Sigmoid colon (tissue), 7 donors: Measurements from ENCODE around the gene DNA2. TPM values are rescaled to one million over a fixed set of nuclear protein-coding genes. Genes with fewer than 3 reads are reported as not detected.
A peak's percentile ranks its signal among the peaks of the same experiment; 100 is the strongest.

Experiments
- DNase-seq: peaks from one replicate; pipeline ENCODE4 v3.0.0-alpha.2; 2019
- H3K27ac ChIP-seq, 4 donors: fragments of 200-600 bp; sonication (generic); one replicate each; pipeline ENCODE4 v1.5.1; 2016 to 2019; ENCODE audit warnings: mild to moderate bottlenecking in 1 of 4
- H3K27me3 ChIP-seq, 3 donors: fragments of 200-600 bp; sonication (generic); one replicate each; pipeline ENCODE4 v1.5.1; 2019; ENCODE audit warnings: mild to moderate bottlenecking in 1 of 3
- H3K36me3 ChIP-seq, 4 donors: fragments of 200-600 bp; sonication (generic); one replicate each; pipeline ENCODE4 v1.5.1; 2016 to 2019
- H3K4me1 ChIP-seq, 4 donors: fragments of 200-600 bp; sonication (generic); one replicate each; pipeline ENCODE4 v1.5.1; 2017 to 2019
- H3K4me3 ChIP-seq, 4 donors: fragments of 200-600 bp; sonication (generic); one replicate each; pipeline ENCODE4 v1.5.1; 2017 to 2019; ENCODE audit warnings: mild to moderate bottlenecking in 2 of 4, moderate library complexity in 1 of 4
- H3K9me3 ChIP-seq, 4 donors: fragments of 200-600 bp in 3 of 4; sonication (generic) in 3 of 4; one replicate each; pipeline versions ENCODE4 v1.5.1 to v1.6.1; 2013 to 2019
- CTCF ChIP-seq, 4 experiments: fragments of 450-650 bp in 3 of 4; fragments of 200-600 bp in 1 of 4; IDR thresholded peaks; one replicate each; pipeline ENCODE4 v1.5.1; 2016 to 2019; ENCODE audit warnings: antibody characterized with exemption in 4 of 4, mild to moderate bottlenecking in 3 of 4, moderate library complexity in 2 of 4
- EP300 ChIP-seq, 4 donors: sonication (generic); formaldehyde crosslinking; IDR thresholded peaks; one replicate each; pipeline ENCODE4 v1.6.1; 2017; ENCODE audit warnings: antibody characterized with exemption in 4 of 4
- POLR2A ChIP-seq, 2 donors: fragments of 450-650 bp; IDR thresholded peaks; one replicate each; pipeline ENCODE4 v1.6.1; 2016; ENCODE audit warnings: antibody characterized with exemption in 2 of 2, mild to moderate bottlenecking in 2 of 2, moderate library complexity in 2 of 2
- POLR2AphosphoS5 ChIP-seq, 4 donors: sonication (generic); formaldehyde crosslinking; IDR thresholded peaks; one replicate each; pipeline ENCODE4 v1.6.1; 2017; ENCODE audit warnings: antibody characterized with exemption in 4 of 4
- WGBS, 2 donors: extraction: QIAGEN DNeasy Blood & Tissue Kit; methylation state at CpG; one replicate each; pipeline ENCODE4 v1.1.7; 2013; 5-methylcytosine and 5-hydroxymethylcytosine counted together
- intact Hi-C: fragments of 100-400 bp; cut with DNase I; formaldehyde crosslinking; loops from one replicate; pipeline ENCODE4 v1.15.1; 2023
- polyA plus RNA-seq, 3 donors: library from polyadenylated mRNA; stranded (reverse); fragments of 200-250 nt; gene quantifications; one replicate each; pipeline ENCODE4 v1.2.3, GENCODE V29; 2013
- total RNA-seq, 4 donors: library from RNA; depleted of rRNA; stranded (reverse); fragments of >200 nt; gene quantifications; one replicate each; pipeline ENCODE4 v1.1.0, GENCODE V29; 2016
- donor health status: healthy with polysubstance abuse.
- donor health status: Bipolar disorder and iron deficiency.
- donor health status: healthy.

Gene DNA2
- total and polyA plus RNA-seq, 7 donors = under 0.01 to 6.4 (median 2.3) TPM

GRCh38 chr10:68496072-68496471 is 24.3 kb upstream of the DNA2 start:
- H3K9me3 ChIP-seq = no peaks in the 10 kb centered on the region
- peaks cover 0 to 94% (median 9%) of the 10 kb centered on the region in 4 donors for H3K36me3 ChIP-seq
- H3K27me3 ChIP-seq = no peaks in the 10 kb centered on the region
- H3K4me3 ChIP-seq = no peak overlapping the region
- H3K27ac ChIP-seq = no peak overlapping the region
- no peak for DNase-seq
- no peak for TF ChIP-seq CTCF (IDR thresholded peaks at IDR 0.05)
- TF ChIP-seq POLR2AphosphoS5 (IDR thresholded peaks at IDR 0.05) = no peak
- TF ChIP-seq EP300 (IDR thresholded peaks at IDR 0.05) = no peak
- no peak for TF ChIP-seq POLR2A (IDR thresholded peaks at IDR 0.05)
- no peaks in the 10 kb centered on the region for H3K4me1 ChIP-seq
- WGBS, 2 donors = 44 to 46% methylated on average over 2 of the region's 2 CpGs
- intact Hi-C loops = no loop called here

DNA sequence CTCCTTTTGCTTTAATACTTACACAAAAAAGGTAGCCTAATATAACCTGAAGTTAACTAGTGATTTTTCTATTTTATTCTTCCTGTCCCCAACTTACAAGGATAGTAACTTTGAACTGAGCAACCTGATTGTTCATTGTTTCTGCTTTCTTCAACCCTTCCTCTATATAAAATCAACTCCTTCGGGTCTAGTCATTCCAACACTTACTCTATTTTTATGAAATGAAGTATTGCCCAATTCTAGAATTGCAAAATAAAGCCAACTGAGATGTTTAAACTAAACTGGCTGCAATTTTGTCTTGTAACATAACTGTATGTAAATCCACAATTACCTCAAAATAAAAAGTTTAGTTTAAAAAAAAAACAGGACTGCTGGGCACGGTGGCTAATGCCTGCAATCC is 20.3 kb upstream of the DNA2 start:
- Histone ChIP-seq H3K36me3 (peaks cover 0 to 93% (median 11%) of the 10 kb centered on the region in 4 donors), H3K27me3 (no peaks in the 10 kb centered on the region), H3K4me3 (no peak overlapping the region), H3K9me3 (no peaks in the 10 kb centered on the region), H3K4me1 (no peaks in the 10 kb centered on the region), H3K27ac (no peak overlapping the region)
- TF ChIP-seq POLR2A (IDR thresholded peaks at IDR 0.05) = no peak
- TF ChIP-seq EP300 (IDR thresholded peaks at IDR 0.05) = no peak
- no peak for TF ChIP-seq CTCF (IDR thresholded peaks at IDR 0.05)
- no peak for TF ChIP-seq POLR2AphosphoS5 (IDR thresholded peaks at IDR 0.05)
- 84 to 91% methylated on average over 2 of the region's 2 CpGs for WGBS, 2 donors
- DNase-seq = no peak
- intact Hi-C loops = no loop called here

DNA sequence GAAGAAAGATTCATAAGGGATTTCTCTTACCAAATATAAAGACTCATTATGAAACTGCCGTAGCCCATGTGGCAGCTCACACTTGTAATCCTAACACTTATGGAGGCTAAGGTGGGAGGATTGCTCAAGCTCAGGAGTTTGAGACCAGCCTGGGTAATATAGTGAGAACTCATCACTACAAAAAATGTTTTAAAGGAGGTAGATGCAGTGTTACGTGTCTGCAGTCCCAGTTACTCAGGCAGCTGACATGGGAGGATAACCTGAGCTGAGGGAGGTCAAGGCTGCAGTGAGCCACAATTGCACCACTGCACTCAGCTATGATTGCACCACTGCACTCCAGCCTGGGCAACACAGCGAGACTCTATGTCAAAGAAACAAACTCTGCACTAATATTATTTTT is 18.1 kb upstream of the DNA2 start:
- Histone ChIP-seq H3K27me3 (no peaks in the 10 kb centered on the region), H3K4me1 (no peaks in the 10 kb centered on the region), H3K27ac (no peak overlapping the region), H3K36me3 (peaks cover 9 to 96% (median 20%) of the 10 kb centered on the region in 4 donors), H3K9me3 (no peaks in the 10 kb centered on the region), H3K4me3 (no peak overlapping the region)
- no peak for TF ChIP-seq CTCF (IDR thresholded peaks at IDR 0.05)
- no peak for TF ChIP-seq POLR2A (IDR thresholded peaks at IDR 0.05)
- no peak for TF ChIP-seq POLR2AphosphoS5 (IDR thresholded peaks at IDR 0.05)
- no peak for TF ChIP-seq EP300 (IDR thresholded peaks at IDR 0.05)
- 84 to 90% methylated on average over 3 of the region's 3 CpGs for WGBS, 2 donors
- no peak for DNase-seq
- intact Hi-C loops = no loop called here

- no peaks in the 10 kb centered on the region for H3K36me3 ChIP-seq
- H3K27me3 ChIP-seq = no peaks in the 10 kb centered on the region
- WGBS, 2 donors = 56 to 67% methylated on average over 3 of the region's 3 CpGs
- no peak for DNase-seq
- no peak for TF ChIP-seq CTCF (IDR thresholded peaks at IDR 0.05)
- no peak for TF ChIP-seq EP300 (IDR thresholded peaks at IDR 0.05)
- no peak for TF ChIP-seq POLR2AphosphoS5 (IDR thresholded peaks at IDR 0.05)
- TF ChIP-seq POLR2A (IDR thresholded peaks at IDR 0.05) = no peak
- intact Hi-C loops = no loop called here
- H3K27ac ChIP-seq = no peak overlapping the region
- H3K9me3 ChIP-seq = no peaks in the 10 kb centered on the region
- H3K4me1 ChIP-seq = peaks cover 0 to 11% (median 7%) of the 10 kb centered on the region in 4 donors
- H3K4me3 ChIP-seq = no peak overlapping the region
These were observed 2.2 kb upstream of the DNA2 start for GRCh38 chr10:68474021-68474420.

DNA sequence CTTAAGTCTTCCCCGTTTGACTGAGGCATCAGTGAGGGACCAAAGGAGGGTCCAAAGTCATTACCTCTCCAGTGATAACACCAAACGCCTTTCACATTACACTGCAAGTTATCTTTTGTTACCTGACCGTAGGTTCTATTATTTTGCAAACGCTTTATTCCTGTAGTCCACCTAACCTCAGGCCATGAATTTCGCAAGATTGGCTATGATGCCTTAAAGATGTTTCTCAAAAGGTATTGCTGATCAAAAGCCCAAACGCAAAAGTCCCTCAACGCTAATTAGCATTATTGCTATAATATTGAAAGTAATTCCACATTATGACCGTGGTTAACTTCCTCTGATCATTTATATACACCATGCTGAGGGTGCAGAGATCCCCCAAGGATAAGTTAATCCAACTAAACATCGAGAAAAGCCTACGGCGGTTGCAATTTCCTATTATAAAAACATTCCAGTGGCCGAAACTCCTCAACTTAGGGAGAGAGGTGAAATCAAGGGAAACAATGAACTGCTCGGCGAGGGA is 649 bp downstream of the DNA2 start:
- Histone ChIP-seq H3K9me3 (no peaks in the 10 kb centered on the region), H3K4me1 (peaks cover 0 to 11% (median 7%) of the 10 kb centered on the region in 4 donors), H3K4me3 (peak overlapping the region; percentile 57 to 61 (median 58)), H3K27ac (peak overlapping the region in 2 of 4 donors; percentile 39 to 65), H3K27me3 (no peaks in the 10 kb centered on the region), H3K36me3 (no peaks in the 10 kb centered on the region)
- intact Hi-C loops = no loop called here
- no peak for DNase-seq
- WGBS, 2 donors = 1 to 2% methylated on average over 14 of the region's 14 CpGs
- TF ChIP-seq CTCF (IDR thresholded peaks at IDR 0.05) = no peak
- no peak for TF ChIP-seq EP300 (IDR thresholded peaks at IDR 0.05)
- no peak for TF ChIP-seq POLR2A (IDR thresholded peaks at IDR 0.05)
- no peak for TF ChIP-seq POLR2AphosphoS5 (IDR thresholded peaks at IDR 0.05)
